ENCODE data around the gene HOXA5. TPM values are rescaled to one million over a fixed set of nuclear protein-coding genes. Genes with fewer than 3 reads are reported as not detected.

Gene HOXA5
- total RNA-seq, 1 donor from 2014 or later: 4.2 TPM

DNA sequence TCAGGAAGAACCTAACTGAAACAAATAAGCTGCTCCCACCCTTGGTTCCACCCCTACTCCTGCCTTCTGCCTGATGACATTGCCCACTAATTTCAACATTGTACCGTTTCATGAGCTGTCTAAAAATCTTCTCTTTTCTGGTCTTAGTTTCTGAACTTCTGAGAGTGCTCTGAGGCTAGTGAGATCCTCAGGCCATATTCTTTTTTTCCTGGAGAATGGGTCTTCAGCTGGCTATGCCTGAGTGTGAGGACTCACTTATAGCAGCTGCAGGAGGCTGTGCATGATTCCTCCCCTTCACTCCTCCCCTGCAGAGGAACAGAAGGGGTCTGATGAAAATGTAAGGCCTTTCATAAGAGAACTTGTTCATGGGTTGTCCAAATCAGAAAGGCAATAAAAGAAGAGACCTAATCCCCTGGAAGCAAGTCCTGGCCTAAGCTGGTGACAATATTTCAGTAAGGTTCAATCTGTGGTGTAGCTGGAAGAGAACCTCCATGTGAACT is 24.0 kb downstream of the HOXA5 start:
- Histone ChIP-seq H3K27me3 (ENCODE audit: control insufficient read depth in 3 of 3, insufficient read depth in 3 of 3, low read length in 3 of 3) (no peaks in the 10 kb centered on the region), H3K9ac (ENCODE audit: low read depth in 1 of 3, low read length in 3 of 3) (peak overlapping the region in 1 of 3 donors; percentile 29), H3K4me1 (ENCODE audit: control insufficient read depth in 3 of 3, insufficient read depth in 3 of 3, low read length in 3 of 3) (peaks cover 11 to 29% (median 25%) of the 10 kb centered on the region in 3 donors), H3K9me3 (ENCODE audit: control insufficient read depth in 3 of 3, low read length in 3 of 3) (no peaks in the 10 kb centered on the region), H3K27ac (ENCODE audit: low read depth, low read length) (no peak overlapping the region), H3K4me3 (ENCODE audit: low read length in 3 of 3) (no peak overlapping the region), H3K36me3 (ENCODE audit: control insufficient read depth in 3 of 3, insufficient read depth in 3 of 3, low read length in 3 of 3) (peaks cover 0 to 7% (median 2%) of the 10 kb centered on the region in 3 donors)

DNA sequence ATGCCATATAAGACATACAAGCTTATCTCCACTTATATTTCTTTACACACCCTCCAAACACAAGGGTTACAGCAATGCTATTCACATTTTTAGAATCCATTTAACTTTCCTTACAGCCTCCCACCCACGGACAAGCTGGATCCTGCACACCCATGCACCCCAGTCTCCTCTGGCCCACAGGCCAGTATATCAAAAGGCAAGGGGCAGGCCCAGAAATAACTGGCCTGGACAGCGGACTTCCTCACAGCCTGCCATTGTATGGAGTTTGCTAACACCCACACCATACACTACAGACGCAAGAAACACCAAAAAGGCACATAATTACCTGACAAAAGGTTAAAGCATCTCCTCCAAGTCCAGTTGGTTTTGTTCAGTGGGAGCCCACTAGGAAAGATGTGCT is 24.9 kb downstream of the HOXA5 start:
- Histone ChIP-seq H3K27ac (ENCODE audit: low read depth, low read length) (no peak overlapping the region), H3K36me3 (ENCODE audit: control insufficient read depth in 3 of 3, insufficient read depth in 3 of 3, low read length in 3 of 3) (peaks cover 0 to 7% (median 2%) of the 10 kb centered on the region in 3 donors), H3K27me3 (ENCODE audit: control insufficient read depth in 3 of 3, insufficient read depth in 3 of 3, low read length in 3 of 3) (no peaks in the 10 kb centered on the region), H3K4me3 (ENCODE audit: low read length in 3 of 3) (peak overlapping the region in 1 of 3 donors; percentile 23), H3K4me1 (ENCODE audit: control insufficient read depth in 3 of 3, insufficient read depth in 3 of 3, low read length in 3 of 3) (peaks cover 14 to 33% (median 29%) of the 10 kb centered on the region in 3 donors), H3K9me3 (ENCODE audit: control insufficient read depth in 3 of 3, low read length in 3 of 3) (no peaks in the 10 kb centered on the region), H3K9ac (ENCODE audit: low read depth in 1 of 3, low read length in 3 of 3) (peak overlapping the region in 2 of 3 donors; percentile 5 to 54)

DNA sequence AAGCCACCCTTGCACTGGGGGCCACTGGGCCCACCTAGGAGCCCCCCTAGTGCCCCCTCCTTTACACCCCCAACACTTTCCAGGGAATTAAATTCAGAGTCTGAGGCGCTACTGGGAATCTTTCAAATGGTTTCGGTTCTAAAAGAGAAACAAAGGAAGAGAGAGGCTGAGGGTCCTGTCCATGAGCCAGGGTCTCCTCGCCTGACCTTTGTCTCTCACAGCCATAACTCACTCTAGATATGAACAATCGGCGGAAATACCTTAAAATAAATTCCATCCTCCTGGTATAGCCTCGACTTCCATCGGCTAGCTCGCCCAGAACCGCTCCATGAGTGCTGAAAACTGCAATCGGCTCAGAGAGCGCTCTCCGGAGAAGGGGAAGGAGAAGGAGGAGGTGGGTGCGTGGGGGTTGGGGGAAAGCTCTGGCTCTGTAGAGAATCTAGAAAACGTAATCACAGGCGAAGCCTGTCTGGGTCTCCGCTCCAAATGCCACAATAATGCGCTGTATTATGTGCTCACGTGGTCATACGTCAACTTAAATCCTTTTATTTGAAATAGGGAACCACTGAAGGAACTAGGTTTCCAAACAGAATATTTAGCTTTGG is 25.5 kb downstream of the HOXA5 start:
- H3K27me3 ChIP-seq (ENCODE audit: control insufficient read depth in 3 of 3, insufficient read depth in 3 of 3, low read length in 3 of 3): no peaks in the 10 kb centered on the region
- H3K36me3 ChIP-seq (ENCODE audit: control insufficient read depth in 3 of 3, insufficient read depth in 3 of 3, low read length in 3 of 3): peaks cover 0 to 7% (median 2%) of the 10 kb centered on the region in 3 donors
- no peak overlapping the region for H3K27ac ChIP-seq (ENCODE audit: low read depth, low read length)
- peak overlapping the region in 2 of 3 donors; percentile 5 to 54 for H3K9ac ChIP-seq (ENCODE audit: low read depth in 1 of 3, low read length in 3 of 3)
- H3K9me3 ChIP-seq (ENCODE audit: control insufficient read depth in 3 of 3, low read length in 3 of 3): no peaks in the 10 kb centered on the region
- H3K4me1 ChIP-seq (ENCODE audit: control insufficient read depth in 3 of 3, insufficient read depth in 3 of 3, low read length in 3 of 3): peaks cover 18 to 36% (median 34%) of the 10 kb centered on the region in 3 donors
- peak overlapping the region in 2 of 3 donors; percentile 22 to 23 for H3K4me3 ChIP-seq (ENCODE audit: low read length in 3 of 3)

DNA sequence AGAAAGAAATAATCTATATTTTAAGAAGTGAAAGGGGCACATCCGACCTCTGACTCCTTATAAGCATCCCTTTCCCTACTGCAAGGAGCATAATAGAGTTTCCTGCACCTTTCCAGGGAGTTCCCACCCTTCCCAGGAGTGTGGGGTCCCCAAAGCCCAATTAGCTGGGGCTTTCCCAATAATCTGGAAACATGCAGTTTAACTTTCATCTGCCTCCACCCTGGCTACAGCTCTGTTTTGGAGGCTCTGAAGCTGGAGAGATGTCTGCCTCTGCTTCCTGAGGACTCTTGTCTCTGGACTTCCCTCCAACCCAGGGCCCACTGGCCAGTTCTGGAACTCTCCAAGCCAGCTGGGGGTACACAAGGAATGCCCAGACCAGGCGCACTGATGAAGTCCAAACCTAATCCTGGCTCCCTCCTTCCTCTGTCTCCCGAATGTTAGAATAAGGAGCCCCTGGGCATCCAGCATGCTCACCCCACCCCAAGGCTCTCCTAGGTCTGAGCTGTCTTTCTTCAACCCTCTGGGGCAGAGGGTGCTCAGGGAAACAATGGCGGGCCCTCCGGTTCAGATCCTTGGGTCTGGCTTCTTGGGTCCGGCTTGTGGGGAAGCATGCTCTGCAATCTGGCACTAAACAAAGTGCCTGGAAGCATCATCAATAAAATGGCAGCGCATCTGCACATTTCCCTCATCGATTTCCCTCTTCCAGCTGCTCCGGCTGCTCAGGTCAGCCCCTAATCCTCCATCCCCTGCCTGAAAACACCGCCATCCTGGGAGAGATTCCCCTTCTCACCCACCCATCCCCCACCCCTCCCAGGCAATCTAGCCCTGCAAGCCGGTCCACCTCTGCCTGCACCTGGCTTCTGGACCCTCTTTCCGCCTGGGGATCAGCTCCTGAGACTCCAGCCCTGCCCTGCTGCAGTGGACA is 26.3 kb downstream of the HOXA5 start:
- Histone ChIP-seq H3K36me3 (ENCODE audit: control insufficient read depth in 3 of 3, insufficient read depth in 3 of 3, low read length in 3 of 3) (peaks cover 0 to 7% (median 0%) of the 10 kb centered on the region in 3 donors), H3K27me3 (ENCODE audit: control insufficient read depth in 3 of 3, insufficient read depth in 3 of 3, low read length in 3 of 3) (no peaks in the 10 kb centered on the region), H3K4me3 (ENCODE audit: low read length in 3 of 3) (peak overlapping the region in 1 of 3 donors; percentile 22), H3K4me1 (ENCODE audit: control insufficient read depth in 3 of 3, insufficient read depth in 3 of 3, low read length in 3 of 3) (peaks cover 21 to 41% (median 35%) of the 10 kb centered on the region in 3 donors), H3K9ac (ENCODE audit: low read depth in 1 of 3, low read length in 3 of 3) (peak overlapping the region in 1 of 3 donors; percentile 16), H3K9me3 (ENCODE audit: control insufficient read depth in 3 of 3, low read length in 3 of 3) (no peaks in the 10 kb centered on the region), H3K27ac (ENCODE audit: low read depth, low read length) (no peak overlapping the region)

DNA sequence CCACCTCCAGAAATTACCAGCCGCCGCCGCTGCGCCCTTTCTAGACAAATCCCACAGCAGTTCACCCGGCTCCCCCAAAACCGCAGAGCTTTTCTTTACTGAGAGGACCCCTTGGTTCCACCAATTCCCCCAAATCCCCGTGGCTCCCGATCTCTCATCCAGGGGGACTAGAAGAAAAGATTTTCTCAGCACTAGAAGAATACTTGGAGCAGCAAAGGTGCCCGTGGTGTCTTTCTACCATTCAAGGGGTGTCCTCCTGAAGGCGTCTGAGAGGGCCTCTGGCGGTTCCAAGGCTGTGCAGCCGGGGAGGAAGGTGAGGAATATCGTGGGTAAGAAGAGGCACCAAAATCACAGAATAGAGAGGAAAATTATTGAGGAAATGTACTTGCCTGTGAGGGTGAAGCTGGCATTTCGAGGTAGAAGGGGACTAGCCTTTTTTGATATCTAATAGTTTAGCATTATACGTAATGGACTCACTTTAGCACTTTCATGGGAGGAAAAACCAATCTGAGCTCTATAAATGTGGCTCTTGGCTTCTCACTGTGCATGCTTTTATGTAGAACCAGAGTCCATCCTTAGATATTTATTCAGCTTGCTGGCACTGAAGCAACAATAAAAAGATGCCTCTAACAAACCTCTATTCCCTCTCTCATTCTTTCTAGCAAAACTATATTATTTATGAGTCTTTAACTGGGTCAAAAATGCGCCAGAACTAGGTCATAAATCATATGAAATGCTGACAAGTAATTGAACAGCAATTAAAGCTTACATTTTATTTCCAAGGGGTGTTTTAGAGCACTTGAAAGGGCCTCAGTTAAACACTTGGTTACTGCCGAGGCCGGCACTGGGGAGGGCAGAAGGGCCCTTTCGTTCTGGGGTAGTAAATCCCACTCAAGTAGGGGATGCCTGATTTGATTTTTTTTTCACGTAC is 27.2 kb downstream of the HOXA5 start:
- no peak overlapping the region for H3K4me3 ChIP-seq (ENCODE audit: low read length in 3 of 3)
- H3K4me1 ChIP-seq (ENCODE audit: control insufficient read depth in 3 of 3, insufficient read depth in 3 of 3, low read length in 3 of 3): peaks cover 22 to 48% (median 42%) of the 10 kb centered on the region in 3 donors
- peaks cover 0 to 5% (median 0%) of the 10 kb centered on the region in 3 donors for H3K36me3 ChIP-seq (ENCODE audit: control insufficient read depth in 3 of 3, insufficient read depth in 3 of 3, low read length in 3 of 3)
- no peaks in the 10 kb centered on the region for H3K27me3 ChIP-seq (ENCODE audit: control insufficient read depth in 3 of 3, insufficient read depth in 3 of 3, low read length in 3 of 3)
- H3K9me3 ChIP-seq (ENCODE audit: control insufficient read depth in 3 of 3, low read length in 3 of 3): no peaks in the 10 kb centered on the region
- no peak overlapping the region for H3K27ac ChIP-seq (ENCODE audit: low read depth, low read length)
- no peak overlapping the region for H3K9ac ChIP-seq (ENCODE audit: low read depth in 1 of 3, low read length in 3 of 3)

DNA sequence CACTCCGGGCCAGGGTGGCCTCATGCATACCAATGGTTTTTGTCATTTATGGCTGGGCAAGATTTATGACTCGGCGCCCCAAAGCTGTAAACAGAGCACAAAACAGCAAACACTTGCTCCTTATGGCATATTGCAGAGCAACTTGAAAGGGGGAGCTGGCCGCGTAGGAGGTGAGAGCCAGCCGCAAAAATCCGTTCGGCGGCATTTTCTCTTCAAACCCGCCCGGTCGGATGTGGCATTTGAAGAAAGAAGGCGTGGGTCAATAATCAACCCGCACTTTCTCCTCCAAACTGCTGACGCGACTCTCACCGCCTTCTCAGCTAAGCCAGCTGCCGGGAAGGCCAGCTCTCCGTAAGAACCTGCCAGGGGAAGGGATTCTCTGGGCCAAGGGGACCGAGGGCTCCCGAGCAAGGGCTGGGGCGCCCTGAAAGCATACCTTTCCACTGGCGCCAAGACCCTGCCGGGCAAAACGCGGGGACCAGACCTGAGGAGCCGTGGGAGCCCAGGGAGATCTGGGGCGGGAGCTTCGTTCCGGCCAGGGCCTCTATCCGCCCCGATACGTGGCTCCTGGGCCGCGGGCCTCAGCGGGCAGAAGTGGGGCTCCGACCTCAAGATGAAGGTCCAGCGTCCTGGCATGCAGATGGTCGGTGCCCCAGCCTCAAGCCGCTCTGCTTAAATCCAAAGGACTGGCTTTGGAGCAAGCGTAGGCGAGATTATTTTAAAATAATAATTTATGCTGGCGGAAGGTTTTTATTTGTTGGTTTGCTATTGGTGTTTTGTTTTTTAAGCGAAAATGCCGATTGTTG is 28.1 kb downstream of the HOXA5 start:
- Histone ChIP-seq H3K27ac (ENCODE audit: low read depth, low read length) (no peak overlapping the region), H3K4me3 (ENCODE audit: low read length in 3 of 3) (peak overlapping the region in 2 of 3 donors; percentile 41 to 51), H3K36me3 (ENCODE audit: control insufficient read depth in 3 of 3, insufficient read depth in 3 of 3, low read length in 3 of 3) (peaks cover 0 to 5% (median 0%) of the 10 kb centered on the region in 3 donors), H3K9me3 (ENCODE audit: control insufficient read depth in 3 of 3, low read length in 3 of 3) (no peaks in the 10 kb centered on the region), H3K9ac (ENCODE audit: low read depth in 1 of 3, low read length in 3 of 3) (peak overlapping the region in 1 of 3 donors; percentile 50), H3K27me3 (ENCODE audit: control insufficient read depth in 3 of 3, insufficient read depth in 3 of 3, low read length in 3 of 3) (no peaks in the 10 kb centered on the region), H3K4me1 (ENCODE audit: control insufficient read depth in 3 of 3, insufficient read depth in 3 of 3, low read length in 3 of 3) (peaks cover 26 to 48% (median 42%) of the 10 kb centered on the region in 3 donors)

DNA sequence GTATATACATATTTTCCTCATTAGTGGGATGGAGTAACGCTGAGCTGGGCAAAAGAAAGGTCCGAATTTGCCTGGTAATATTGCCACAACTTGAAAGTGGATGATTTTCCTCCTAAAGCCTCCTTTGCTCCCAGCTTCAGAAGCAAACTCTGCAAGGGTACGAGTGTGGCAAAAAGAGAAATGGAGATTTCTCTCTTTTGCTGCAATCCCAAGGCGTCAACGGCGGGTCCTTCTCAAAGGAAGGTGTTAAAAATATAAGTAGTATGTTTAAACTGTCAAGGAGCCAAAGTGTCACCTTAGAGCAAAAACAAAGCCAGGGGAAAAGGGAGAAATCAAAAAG is 28.6 kb downstream of the HOXA5 start:
- Histone ChIP-seq H3K9ac (ENCODE audit: low read depth in 1 of 3, low read length in 3 of 3) (no peak overlapping the region), H3K36me3 (ENCODE audit: control insufficient read depth in 3 of 3, insufficient read depth in 3 of 3, low read length in 3 of 3) (peaks cover 0 to 5% (median 0%) of the 10 kb centered on the region in 3 donors), H3K4me3 (ENCODE audit: low read length in 3 of 3) (peak overlapping the region in 2 of 3 donors; percentile 29 to 51), H3K27me3 (ENCODE audit: control insufficient read depth in 3 of 3, insufficient read depth in 3 of 3, low read length in 3 of 3) (no peaks in the 10 kb centered on the region), H3K27ac (ENCODE audit: low read depth, low read length) (no peak overlapping the region), H3K9me3 (ENCODE audit: control insufficient read depth in 3 of 3, low read length in 3 of 3) (no peaks in the 10 kb centered on the region), H3K4me1 (ENCODE audit: control insufficient read depth in 3 of 3, insufficient read depth in 3 of 3, low read length in 3 of 3) (peaks cover 26 to 47% (median 38%) of the 10 kb centered on the region in 3 donors)

DNA sequence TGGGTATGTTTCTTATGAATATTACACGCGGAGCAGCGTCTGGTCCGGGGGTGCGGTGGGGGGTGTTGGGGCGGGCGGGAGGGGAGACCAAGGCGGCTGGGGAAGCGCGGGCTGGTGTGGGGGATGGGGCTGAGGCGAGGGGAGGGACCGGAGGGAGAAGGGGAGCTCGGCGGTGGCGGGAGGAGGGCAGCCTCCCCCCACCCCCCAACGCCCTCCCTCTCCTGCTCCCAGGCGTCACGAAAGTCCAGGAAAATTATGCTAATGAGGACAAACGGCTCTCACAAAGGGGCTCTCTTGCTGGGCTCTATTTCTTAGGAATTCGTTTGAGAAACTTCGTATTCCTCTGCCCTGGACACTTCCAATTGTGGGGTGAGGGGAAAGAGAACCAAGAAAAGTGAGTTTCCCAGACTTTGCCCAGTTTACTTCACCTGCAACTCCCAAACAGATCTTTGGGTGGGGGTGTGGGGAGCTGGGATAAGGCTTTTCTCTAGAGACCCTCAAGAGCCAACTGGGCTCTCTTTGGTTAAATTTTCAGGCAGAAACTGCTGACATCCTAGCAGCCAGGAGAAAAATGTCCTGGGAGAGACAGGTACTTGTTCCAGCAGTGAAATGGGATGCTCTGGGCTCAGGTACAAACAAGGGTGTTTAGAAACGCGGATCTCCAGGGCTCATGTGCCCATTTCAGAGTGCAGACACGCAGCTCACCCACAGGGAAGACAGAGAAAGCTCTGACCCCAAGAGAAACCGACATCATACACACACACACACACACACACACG is 29.3 kb downstream of the HOXA5 start:
- H3K36me3 ChIP-seq (ENCODE audit: control insufficient read depth in 3 of 3, insufficient read depth in 3 of 3, low read length in 3 of 3): peaks cover 0 to 6% (median 0%) of the 10 kb centered on the region in 3 donors
- H3K4me3 ChIP-seq (ENCODE audit: low read length in 3 of 3): peak overlapping the region; percentile 45 to 71 (median 69)
- peak overlapping the region; percentile 50 to 70 (median 69) for H3K9ac ChIP-seq (ENCODE audit: low read depth in 1 of 3, low read length in 3 of 3)
- H3K27ac ChIP-seq (ENCODE audit: low read depth, low read length): peak overlapping the region; percentile 69
- no peaks in the 10 kb centered on the region for H3K27me3 ChIP-seq (ENCODE audit: control insufficient read depth in 3 of 3, insufficient read depth in 3 of 3, low read length in 3 of 3)
- no peaks in the 10 kb centered on the region for H3K9me3 ChIP-seq (ENCODE audit: control insufficient read depth in 3 of 3, low read length in 3 of 3)
- H3K4me1 ChIP-seq (ENCODE audit: control insufficient read depth in 3 of 3, insufficient read depth in 3 of 3, low read length in 3 of 3): peaks cover 28 to 43% (median 34%) of the 10 kb centered on the region in 3 donors

Measured in skeletal muscle tissue (tissue), 4 donors.